Naive B cell (primary cell): Measurements from ENCODE around the gene SPATA9. TPM values are rescaled to one million over a fixed set of nuclear protein-coding genes. Genes with fewer than 3 reads are reported as not detected.
A peak's percentile ranks its signal among the peaks of the same experiment; 100 is the strongest.
"Not testable (repeated sequence)": the region's sequence is repeated elsewhere in the genome, so short reads cannot be mapped to it uniquely, and the experiment has no call there.

Experiments
- ATAC-seq, 2 donors: fragments of 150-1000 bp; cut with Tn5 transposase; 2 replicates each; pipeline ENCODE4 v1.10.0; 2021; ENCODE audit warnings: low read depth in 2 of 2, mild to moderate bottlenecking in 2 of 2, moderate library complexity in 2 of 2
- DNase-seq: peaks from one replicate; pipeline ENCODE4 v3.0.0; 2022
- H3K27ac Mint-ChIP-seq, 6 donors: one replicate each; pipeline ENCODE4 v1.8.0; 2020 to 2022; ENCODE audit warnings: mild to moderate bottlenecking in 6 of 6, mixed read lengths in 6 of 6, moderate library complexity in 5 of 6, inconsistent platforms in 2 of 6
- H3K27me3 Mint-ChIP-seq, 3 donors: one replicate each; pipeline ENCODE4 v1.8.0; 2021 to 2022; ENCODE audit warnings: mixed read lengths in 3 of 3, mild to moderate bottlenecking in 1 of 3
- H3K36me3 Mint-ChIP-seq, 2 donors: one replicate each; pipeline ENCODE4 v1.8.0; 2020 to 2022; ENCODE audit warnings: mixed read lengths in 2 of 2, inconsistent platforms in 1 of 2, mild to moderate bottlenecking in 1 of 2
- H3K4me1 Mint-ChIP-seq, 3 donors: one replicate each; pipeline ENCODE4 v1.8.0; 2020 to 2022; ENCODE audit warnings: mixed read lengths in 3 of 3, inconsistent platforms in 1 of 3, mild to moderate bottlenecking in 1 of 3, moderate library complexity in 1 of 3
- H3K4me3 Mint-ChIP-seq, 8 donors: one replicate each; pipeline ENCODE4 v1.8.0; 2020 to 2022; ENCODE audit warnings: mild to moderate bottlenecking in 8 of 8, mixed read lengths in 8 of 8, moderate library complexity in 8 of 8, inconsistent platforms in 2 of 8
- H3K9me3 Mint-ChIP-seq, 7 donors: one replicate each; pipeline ENCODE4 v1.8.0; 2020 to 2022; ENCODE audit warnings: mixed read lengths in 7 of 7, mild to moderate bottlenecking in 5 of 7, inconsistent platforms in 2 of 7, moderate library complexity in 1 of 7
- polyA plus RNA-seq, 6 donors: library from polyadenylated mRNA; unstranded; fragments of 300-500 nt; fragmentation: Illumina TruSeq; gene quantifications; one replicate each; pipeline ENCODE4 v1.2.3, GENCODE V29; 2021; ENCODE audit warnings: low read depth in 6 of 6

The SPATA9 gene
- polyA plus RNA-seq, 6 donors from 2014 or later, result not detected

GRCh38 chr5:95662946-95663345 lies 19.8 kb downstream of the SPATA9 start:
- H3K27me3 Mint-ChIP-seq, result no peaks in the 10 kb centered on the region
- DNase-seq, result no peak
- no peak overlapping the region for H3K4me3 Mint-ChIP-seq
- no peak for ATAC-seq
- no peak overlapping the region for H3K27ac Mint-ChIP-seq
- H3K4me1 Mint-ChIP-seq, result no peaks in the 10 kb centered on the region
- H3K9me3 Mint-ChIP-seq, result no peaks in the 10 kb centered on the region
- no peaks in the 10 kb centered on the region for H3K36me3 Mint-ChIP-seq

GRCh38 chr5:95660060-95660459 lies 22.7 kb downstream of the SPATA9 start:
- ATAC-seq (no peak), DNase-seq (no peak)
- H3K27ac Mint-ChIP-seq, result no peak overlapping the region
- no peaks in the 10 kb centered on the region for H3K4me1 Mint-ChIP-seq
- H3K9me3 Mint-ChIP-seq, result no peaks in the 10 kb centered on the region
- no peaks in the 10 kb centered on the region for H3K36me3 Mint-ChIP-seq
- no peaks in the 10 kb centered on the region for H3K27me3 Mint-ChIP-seq
- no peak overlapping the region for H3K4me3 Mint-ChIP-seq

GRCh38 chr5:95655575-95655974 lies 27.2 kb downstream of the SPATA9 start:
- H3K4me1 Mint-ChIP-seq, result no peaks in the 10 kb centered on the region
- H3K27ac Mint-ChIP-seq, result no peak overlapping the region
- ATAC-seq (no peak), DNase-seq (no peak)
- no peaks in the 10 kb centered on the region for H3K9me3 Mint-ChIP-seq
- H3K36me3 Mint-ChIP-seq, result peaks cover 7 to 10% of the 10 kb centered on the region in 2 donors
- H3K4me3 Mint-ChIP-seq, result no peak overlapping the region
- no peaks in the 10 kb centered on the region for H3K27me3 Mint-ChIP-seq

- H3K9me3 Mint-ChIP-seq, result no peaks in the 10 kb centered on the region
- no peak overlapping the region for H3K27ac Mint-ChIP-seq
- no peaks in the 10 kb centered on the region for H3K27me3 Mint-ChIP-seq
- DNase-seq (no peak), ATAC-seq (no peak)
- no peaks in the 10 kb centered on the region for H3K4me1 Mint-ChIP-seq
- no peak overlapping the region for H3K4me3 Mint-ChIP-seq
- H3K36me3 Mint-ChIP-seq, result peaks cover 7 to 10% of the 10 kb centered on the region in 2 donors
Measured at GRCh38 chr5:95654196-95654595, 28.6 kb downstream of the SPATA9 start.

GRCh38 chr5:95652849-95653248 lies 29.9 kb downstream of the SPATA9 start:
- DNase-seq (no peak), ATAC-seq (no peak)
- no peak overlapping the region for H3K27ac Mint-ChIP-seq
- no peaks in the 10 kb centered on the region for H3K4me1 Mint-ChIP-seq
- H3K9me3 Mint-ChIP-seq, result no peaks in the 10 kb centered on the region
- H3K27me3 Mint-ChIP-seq, result no peaks in the 10 kb centered on the region
- H3K36me3 Mint-ChIP-seq, result peaks cover 7 to 10% of the 10 kb centered on the region in 2 donors
- no peak overlapping the region for H3K4me3 Mint-ChIP-seq

- H3K36me3 Mint-ChIP-seq, result peaks cover 7 to 10% of the 10 kb centered on the region in 2 donors
- no peak for DNase-seq
- no peaks in the 10 kb centered on the region for H3K9me3 Mint-ChIP-seq
- peak overlapping the region in 1 of 8 donors; percentile 66 for H3K4me3 Mint-ChIP-seq
- ATAC-seq, result no peak
- H3K27ac Mint-ChIP-seq, result peak overlapping the region in 1 of 6 donors; percentile 4
- peaks cover 0 to 13% (median 0%) of the 10 kb centered on the region in 3 donors for H3K4me1 Mint-ChIP-seq
- H3K27me3 Mint-ChIP-seq, result no peaks in the 10 kb centered on the region
Measured at GRCh38 chr5:95649842-95650620, 32.8 kb downstream of the SPATA9 start.

GRCh38 chr5:95649274-95649673 lies 33.5 kb downstream of the SPATA9 start:
- no peak for ATAC-seq
- Mint-ChIP-seq H3K4me3 (peak overlapping the region in 1 of 8 donors; percentile 66), H3K27me3 (no peaks in the 10 kb centered on the region)

GRCh38 chr5:95647886-95648860 lies 34.6 kb downstream of the SPATA9 start:
- Mint-ChIP-seq H3K9me3 (no peaks in the 10 kb centered on the region), H3K27me3 (no peaks in the 10 kb centered on the region), H3K27ac (no peak overlapping the region), H3K4me3 (peak overlapping the region in 4 of 8 donors; percentile 23 to 93 (median 46)), H3K36me3 (peaks cover 6 to 10% of the 10 kb centered on the region in 2 donors), H3K4me1 (peaks cover 6 to 18% (median 8%) of the 10 kb centered on the region in 3 donors)
- ATAC-seq, result no peak
- DNase-seq, result no peak

More at GRCh38 chr5:95649274-95649673, 33.5 kb downstream of the SPATA9 start:
- Mint-ChIP-seq H3K27ac (no peak overlapping the region), H3K36me3 (peaks cover 7 to 10% of the 10 kb centered on the region in 2 donors), H3K4me1 (peaks cover 3 to 15% (median 5%) of the 10 kb centered on the region in 3 donors), H3K9me3 (no peaks in the 10 kb centered on the region)
- DNase-seq, result no peak

GRCh38 chr5:95646569-95647431 lies 36.0 kb downstream of the SPATA9 start, which contains the start of gene RFESD:
RFESD (plus strand) TSS chr5:95646777; CDS start chr5:95652272, 5,495 bp downstream.
- Mint-ChIP-seq H3K27me3 (no peaks in the 10 kb centered on the region), H3K4me3 (peak within 1 kb of the TSS; percentile 80 to 94 (median 92)), H3K27ac (peak within 1 kb of the TSS; percentile 83 to 97 (median 94)), H3K4me1 (peaks cover 6 to 18% (median 8%) of the 10 kb centered on the region in 3 donors), H3K36me3 (no peaks in the 10 kb centered on the region), H3K9me3 (no peaks in the 10 kb centered on the region)
- ATAC-seq, result peak; percentile 92
- peak; percentile 95 for DNase-seq

GRCh38 chr5:95646226-95646568 lies 36.6 kb downstream of the SPATA9 start:
- Mint-ChIP-seq H3K27ac (peak overlapping the region in 4 of 6 donors; percentile 83 to 97 (median 96)), H3K4me3 (peak overlapping the region; percentile 80 to 94 (median 92)), H3K4me1 (peaks cover 6 to 18% (median 8%) of the 10 kb centered on the region in 3 donors)
- not testable (repeated sequence) for H3K36me3 Mint-ChIP-seq, H3K27me3 Mint-ChIP-seq, DNase-seq, ATAC-seq, H3K9me3 Mint-ChIP-seq

- H3K4me1 Mint-ChIP-seq, result peaks cover 6 to 18% (median 8%) of the 10 kb centered on the region in 3 donors
- ATAC-seq (peak; percentile 29 to 31), DNase-seq (peak; percentile 46)
- H3K36me3 Mint-ChIP-seq, result no peaks in the 10 kb centered on the region
- peaks cover 0 to 2% (median 0%) of the 10 kb centered on the region in 3 donors for H3K27me3 Mint-ChIP-seq
- peak overlapping the region in 2 of 8 donors; percentile 0 to 73 for H3K4me3 Mint-ChIP-seq
- H3K9me3 Mint-ChIP-seq, result no peaks in the 10 kb centered on the region
- peak overlapping the region in 5 of 6 donors; percentile 9 to 84 (median 80) for H3K27ac Mint-ChIP-seq
Measured at GRCh38 chr5:95644351-95645042, 38.3 kb downstream of the SPATA9 start.

- Mint-ChIP-seq H3K4me3 (peak overlapping the region in 1 of 8 donors; percentile 42), H3K36me3 (no peaks in the 10 kb centered on the region), H3K27ac (no peak overlapping the region), H3K27me3 (peaks cover 4 to 10% (median 10%) of the 10 kb centered on the region in 3 donors), H3K4me1 (peaks cover 6 to 18% (median 8%) of the 10 kb centered on the region in 3 donors), H3K9me3 (no peaks in the 10 kb centered on the region)
- ATAC-seq (no peak), DNase-seq (no peak)
Measured at GRCh38 chr5:95643152-95643551, 39.6 kb downstream of the SPATA9 start.
